DND-41 (cell line): Measurements from ENCODE around the gene CYB561.

Experiments
- EZH2 ChIP-seq: IDR thresholded peaks from 3 replicates; pipeline ENCODE4 v1.6.1; 2012; ENCODE audit warnings: borderline replicate concordance, low read depth, mild to moderate bottlenecking, moderate library complexity, low read length, inconsistent platforms; ENCODE audit not compliant: severe bottlenecking
- TF ChIP-seq, protein P1 (sequence below): IDR thresholded peaks from 2 replicates; pipeline ENCODE4 v1.5.1; 2012; ENCODE audit warnings: borderline replicate concordance, low read length, moderate library complexity, mild to moderate bottlenecking; ENCODE audit not compliant: poor library complexity, severe bottlenecking; ENCODE audit errors: extremely low read depth

- TF ChIP-seq, protein P1, sequence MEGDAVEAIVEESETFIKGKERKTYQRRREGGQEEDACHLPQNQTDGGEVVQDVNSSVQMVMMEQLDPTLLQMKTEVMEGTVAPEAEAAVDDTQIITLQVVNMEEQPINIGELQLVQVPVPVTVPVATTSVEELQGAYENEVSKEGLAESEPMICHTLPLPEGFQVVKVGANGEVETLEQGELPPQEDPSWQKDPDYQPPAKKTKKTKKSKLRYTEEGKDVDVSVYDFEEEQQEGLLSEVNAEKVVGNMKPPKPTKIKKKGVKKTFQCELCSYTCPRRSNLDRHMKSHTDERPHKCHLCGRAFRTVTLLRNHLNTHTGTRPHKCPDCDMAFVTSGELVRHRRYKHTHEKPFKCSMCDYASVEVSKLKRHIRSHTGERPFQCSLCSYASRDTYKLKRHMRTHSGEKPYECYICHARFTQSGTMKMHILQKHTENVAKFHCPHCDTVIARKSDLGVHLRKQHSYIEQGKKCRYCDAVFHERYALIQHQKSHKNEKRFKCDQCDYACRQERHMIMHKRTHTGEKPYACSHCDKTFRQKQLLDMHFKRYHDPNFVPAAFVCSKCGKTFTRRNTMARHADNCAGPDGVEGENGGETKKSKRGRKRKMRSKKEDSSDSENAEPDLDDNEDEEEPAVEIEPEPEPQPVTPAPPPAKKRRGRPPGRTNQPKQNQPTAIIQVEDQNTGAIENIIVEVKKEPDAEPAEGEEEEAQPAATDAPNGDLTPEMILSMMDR = peak; percentile 68
- TF ChIP-seq EZH2 = no peak
Measured at GRCh38 chr17:63434951-63435571, 11.0 kb downstream of the CYB561 start.
